Astrocyte of the cerebellum (primary cell): ENCODE results near the gene LCORL.
"Not testable (repeated sequence)": the region's sequence is repeated elsewhere in the genome, so short reads cannot be mapped to it uniquely, and the experiment has no call there.

ENCODE experiments used
- DNase-seq: peaks from one replicate; pipeline ENCODE4 v3.0.0-alpha.2; 2011; ENCODE audit warnings: low read depth
- H3K4me3 ChIP-seq: 2 replicates; pipeline ENCODE4 v1.5.1; 2011; ENCODE audit warnings: mild to moderate bottlenecking, low read depth, low read length, moderate library complexity
- CTCF ChIP-seq: IDR thresholded peaks from 2 replicates; pipeline ENCODE4 v1.5.1; 2012; ENCODE audit warnings: low read length, low read depth, moderate library complexity, mild to moderate bottlenecking; ENCODE audit errors: missing control alignments
- in situ Hi-C: cut with HindIII; loops from 2 replicates; pipeline ENCODE4 v1.10.0; 2017; ENCODE audit warnings: low sequenced_read_pairs

LCORL gene

GRCh38 chr4:17876943-17877342 lies 144.6 kb downstream of the LCORL start:
- H3K4me3 ChIP-seq: no peak overlapping the region
- no peak for TF ChIP-seq CTCF
- DNase-seq: no peak
- in situ Hi-C loops: no loop called here

GRCh38 chr4:17875402-17876070 lies 146.0 kb downstream of the LCORL start:
- H3K4me3 ChIP-seq: no peak overlapping the region
- in situ Hi-C loops: no loop called here
- TF ChIP-seq CTCF: no peak
- DNase-seq: no peak

GRCh38 chr4:17869327-17869726 lies 152.2 kb downstream of the LCORL start:
- no peak overlapping the region for H3K4me3 ChIP-seq
- DNase-seq: no peak
- in situ Hi-C loops: no loop called here
- TF ChIP-seq CTCF: no peak

GRCh38 chr4:17867276-17867675 lies 154.3 kb downstream of the LCORL start:
- no peak for DNase-seq
- H3K4me3 ChIP-seq: no peak overlapping the region
- in situ Hi-C loops: no loop called here
- TF ChIP-seq CTCF: no peak

- no peak overlapping the region for H3K4me3 ChIP-seq
- DNase-seq: no peak
- in situ Hi-C loops: no loop called here
- TF ChIP-seq CTCF: no peak
These were observed 154.7 kb downstream of the LCORL start for GRCh38 chr4:17866810-17867209.

- in situ Hi-C loops: no loop called here
- DNase-seq: no peak
- TF ChIP-seq CTCF: no peak
These were observed 155.6 kb downstream of the LCORL start for GRCh38 chr4:17865866-17866363.

GRCh38 chr4:17861906-17862305 lies 159.6 kb downstream of the LCORL start:
- H3K4me3 ChIP-seq, DNase-seq, in situ Hi-C loops: not testable (repeated sequence)

More at GRCh38 chr4:17865866-17866363, 155.6 kb downstream of the LCORL start:
- H3K4me3 ChIP-seq: no peak overlapping the region
